NB4 (cell line): ENCODE data around the gene MAGEB5.

ENCODE experiments used
- POLR2A ChIP-seq: IDR thresholded peaks from 2 replicates; pipeline ENCODE4 v1.6.1; 2011; ENCODE audit warnings: mild to moderate bottlenecking; ENCODE audit not compliant: insufficient read length; ENCODE audit errors: extremely low read depth
- TF ChIP-seq, protein P1 (sequence below): IDR thresholded peaks from one replicate; pipeline ENCODE4 v1.5.1; 2012; ENCODE audit warnings: low read depth, low read length

DNA sequence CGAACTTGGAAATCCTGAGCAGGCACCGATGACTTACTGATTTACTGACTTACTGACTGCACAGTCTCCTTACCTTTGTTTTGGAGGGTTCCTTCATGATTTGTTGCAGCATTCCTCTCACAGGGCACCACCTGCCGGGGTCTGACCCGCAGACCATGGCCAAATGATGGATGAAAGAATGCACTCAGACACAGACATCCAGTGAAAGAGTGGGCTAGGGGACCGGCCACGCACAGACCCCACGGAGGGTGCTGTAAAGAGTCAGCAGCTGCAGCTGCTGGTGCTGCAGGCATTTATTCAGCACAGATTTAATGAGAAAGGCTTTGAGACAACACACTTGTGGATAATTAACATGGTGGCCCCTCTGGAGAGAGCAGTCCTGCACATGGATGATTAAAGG, 3.4 kb downstream of the MAGEB5 start:
- TF ChIP-seq, protein P1, sequence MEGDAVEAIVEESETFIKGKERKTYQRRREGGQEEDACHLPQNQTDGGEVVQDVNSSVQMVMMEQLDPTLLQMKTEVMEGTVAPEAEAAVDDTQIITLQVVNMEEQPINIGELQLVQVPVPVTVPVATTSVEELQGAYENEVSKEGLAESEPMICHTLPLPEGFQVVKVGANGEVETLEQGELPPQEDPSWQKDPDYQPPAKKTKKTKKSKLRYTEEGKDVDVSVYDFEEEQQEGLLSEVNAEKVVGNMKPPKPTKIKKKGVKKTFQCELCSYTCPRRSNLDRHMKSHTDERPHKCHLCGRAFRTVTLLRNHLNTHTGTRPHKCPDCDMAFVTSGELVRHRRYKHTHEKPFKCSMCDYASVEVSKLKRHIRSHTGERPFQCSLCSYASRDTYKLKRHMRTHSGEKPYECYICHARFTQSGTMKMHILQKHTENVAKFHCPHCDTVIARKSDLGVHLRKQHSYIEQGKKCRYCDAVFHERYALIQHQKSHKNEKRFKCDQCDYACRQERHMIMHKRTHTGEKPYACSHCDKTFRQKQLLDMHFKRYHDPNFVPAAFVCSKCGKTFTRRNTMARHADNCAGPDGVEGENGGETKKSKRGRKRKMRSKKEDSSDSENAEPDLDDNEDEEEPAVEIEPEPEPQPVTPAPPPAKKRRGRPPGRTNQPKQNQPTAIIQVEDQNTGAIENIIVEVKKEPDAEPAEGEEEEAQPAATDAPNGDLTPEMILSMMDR: no peak
- TF ChIP-seq POLR2A: no peak
